ENCODE results near the gene VTI1A. TPM values are rescaled to one million over a fixed set of nuclear protein-coding genes. Genes with fewer than 3 reads are reported as not detected.
A peak's percentile ranks its signal among the peaks of the same experiment; 100 is the strongest.

VTI1A gene
- total and polyA plus RNA-seq, 4 donors = 5.5 to 26.9 (median 13.1) TPM

DNA sequence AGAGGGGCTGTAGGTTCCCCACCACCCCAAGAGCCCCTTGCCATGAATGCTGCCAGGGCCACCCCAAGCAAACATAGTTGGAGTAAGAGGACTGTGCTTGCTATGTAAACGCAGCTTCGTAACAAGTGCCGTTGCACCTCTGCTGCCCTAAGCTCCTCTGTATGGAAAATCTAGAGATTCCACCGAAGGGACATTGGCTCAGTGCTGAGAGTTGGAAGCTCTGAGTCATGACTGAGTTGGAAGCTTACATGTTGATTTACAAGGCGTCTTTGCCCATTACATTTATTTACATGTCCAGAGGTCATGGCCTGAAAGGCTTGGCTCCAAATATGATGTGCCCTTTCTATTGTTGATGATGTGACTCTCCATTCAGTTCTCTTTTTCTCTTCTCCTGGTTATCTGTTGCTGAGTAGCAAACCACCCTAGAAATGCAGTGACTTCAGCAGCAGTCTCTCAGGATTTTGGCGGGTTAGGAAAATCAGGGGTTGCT, 270.0 kb downstream of the VTI1A start (continued):
- TF ChIP-seq TAF1 (conservative IDR thresholded peaks at IDR 0.05) = no peak
- peak; percentile 99 to 100 for TF ChIP-seq JUND (IDR thresholded peaks at IDR 0.05)
- TF ChIP-seq NR2F2 (IDR thresholded peaks at IDR 0.05) = peak; percentile 75
- peak; percentile 61 to 98 for TF ChIP-seq EGR1 (IDR thresholded peaks at IDR 0.05; ENCODE audit: low read depth in 2 of 2)

DNA sequence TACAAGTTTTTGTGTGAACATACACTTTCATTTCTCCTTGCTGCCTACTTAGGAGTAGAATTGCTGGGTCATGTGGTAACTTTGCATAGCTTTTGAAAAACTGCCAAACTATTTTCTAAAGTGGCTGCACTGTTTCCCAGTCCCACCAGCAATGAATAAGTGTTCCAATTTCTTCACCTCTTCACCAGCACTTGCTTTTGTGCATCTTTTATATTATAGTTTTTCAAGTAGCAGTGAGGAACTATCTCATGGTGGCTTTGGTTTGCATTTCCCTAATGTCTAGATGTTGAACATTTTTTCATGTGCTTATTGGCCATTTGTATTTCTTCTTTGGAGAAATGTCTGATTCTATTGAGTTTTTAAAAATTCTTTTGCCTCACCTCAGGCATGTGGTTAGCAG, 273.2 kb downstream of the VTI1A start:
- Histone ChIP-seq H3K9me3 (ENCODE audit: control insufficient read depth in 4 of 4, low read length in 3 of 4) (no peaks in the 10 kb centered on the region), H3K36me3 (ENCODE audit: control insufficient read depth in 4 of 4, insufficient read depth in 3 of 4, low read depth in 1 of 4, low read length in 3 of 4) (no peaks in the 10 kb centered on the region), H3K4me1 (ENCODE audit: control insufficient read depth in 4 of 4, insufficient read depth in 4 of 4, low read length in 3 of 4) (peaks cover 1 to 21% (median 8%) of the 10 kb centered on the region in 4 donors), H3K4me3 (ENCODE audit: low read depth in 1 of 3, low read length in 3 of 3) (no peak overlapping the region), H3K9ac (ENCODE audit: low read depth in 1 of 2, low read length in 2 of 2) (no peak overlapping the region), H3K27ac (ENCODE audit: low read depth in 1 of 2, low read length in 2 of 2) (no peak overlapping the region), H3K27me3 (ENCODE audit: control insufficient read depth in 4 of 4, insufficient read depth in 4 of 4, low read length in 3 of 4) (no peaks in the 10 kb centered on the region)
- no peak for DNase-seq (ENCODE audit: low spot score)
- no peak for TF ChIP-seq EGR1 (IDR thresholded peaks at IDR 0.05; ENCODE audit: low read depth in 2 of 2)
- no peak for TF ChIP-seq RAD21 (IDR thresholded peaks at IDR 0.05)
- TF ChIP-seq, protein P1, sequence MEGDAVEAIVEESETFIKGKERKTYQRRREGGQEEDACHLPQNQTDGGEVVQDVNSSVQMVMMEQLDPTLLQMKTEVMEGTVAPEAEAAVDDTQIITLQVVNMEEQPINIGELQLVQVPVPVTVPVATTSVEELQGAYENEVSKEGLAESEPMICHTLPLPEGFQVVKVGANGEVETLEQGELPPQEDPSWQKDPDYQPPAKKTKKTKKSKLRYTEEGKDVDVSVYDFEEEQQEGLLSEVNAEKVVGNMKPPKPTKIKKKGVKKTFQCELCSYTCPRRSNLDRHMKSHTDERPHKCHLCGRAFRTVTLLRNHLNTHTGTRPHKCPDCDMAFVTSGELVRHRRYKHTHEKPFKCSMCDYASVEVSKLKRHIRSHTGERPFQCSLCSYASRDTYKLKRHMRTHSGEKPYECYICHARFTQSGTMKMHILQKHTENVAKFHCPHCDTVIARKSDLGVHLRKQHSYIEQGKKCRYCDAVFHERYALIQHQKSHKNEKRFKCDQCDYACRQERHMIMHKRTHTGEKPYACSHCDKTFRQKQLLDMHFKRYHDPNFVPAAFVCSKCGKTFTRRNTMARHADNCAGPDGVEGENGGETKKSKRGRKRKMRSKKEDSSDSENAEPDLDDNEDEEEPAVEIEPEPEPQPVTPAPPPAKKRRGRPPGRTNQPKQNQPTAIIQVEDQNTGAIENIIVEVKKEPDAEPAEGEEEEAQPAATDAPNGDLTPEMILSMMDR (IDR thresholded peaks at IDR 0.05; ENCODE audit: low read depth, low read length, missing input control) = no peak
- TF ChIP-seq JUND (IDR thresholded peaks at IDR 0.05) = no peak
- TF ChIP-seq HNF4G (IDR thresholded peaks at IDR 0.05) = no peak
- no peak for TF ChIP-seq SP1 (IDR thresholded peaks at IDR 0.05)
- TF ChIP-seq TAF1 (conservative IDR thresholded peaks at IDR 0.05) = no peak
- TF ChIP-seq NR2F2 (IDR thresholded peaks at IDR 0.05) = no peak
- TF ChIP-seq ATF3 (IDR thresholded peaks at IDR 0.05) = no peak
- no peak for TF ChIP-seq GABPA (IDR thresholded peaks at IDR 0.05 in 1 of 2, conservative IDR thresholded peaks at IDR 0.05 in 1 of 2)

GRCh38 chr10:112721080-112721698, 274.2 kb downstream of the VTI1A start:
- Histone ChIP-seq H3K27ac (ENCODE audit: low read depth in 1 of 2, low read length in 2 of 2) (no peak overlapping the region), H3K27me3 (ENCODE audit: control insufficient read depth in 4 of 4, insufficient read depth in 4 of 4, low read length in 3 of 4) (no peaks in the 10 kb centered on the region), H3K4me3 (ENCODE audit: low read depth in 1 of 3, low read length in 3 of 3) (no peak overlapping the region), H3K36me3 (ENCODE audit: control insufficient read depth in 4 of 4, insufficient read depth in 3 of 4, low read depth in 1 of 4, low read length in 3 of 4) (no peaks in the 10 kb centered on the region), H3K4me1 (ENCODE audit: control insufficient read depth in 4 of 4, insufficient read depth in 4 of 4, low read length in 3 of 4) (peaks cover 1 to 21% (median 8%) of the 10 kb centered on the region in 4 donors), H3K9ac (ENCODE audit: low read depth in 1 of 2, low read length in 2 of 2) (no peak overlapping the region), H3K9me3 (ENCODE audit: control insufficient read depth in 4 of 4, low read length in 3 of 4) (no peaks in the 10 kb centered on the region)
- DNase-seq (ENCODE audit: low spot score) = no peak
- no peak for TF ChIP-seq JUND (IDR thresholded peaks at IDR 0.05)
- TF ChIP-seq RXRA (IDR thresholded peaks at IDR 0.05) = no peak
- TF ChIP-seq, protein P1 (IDR thresholded peaks at IDR 0.05; ENCODE audit: low read depth, low read length, missing input control) = peak; percentile 67
- no peak for TF ChIP-seq FOXA1 (IDR thresholded peaks at IDR 0.05)
- no peak for TF ChIP-seq MAX (IDR thresholded peaks at IDR 0.05)
- no peak for TF ChIP-seq FOXA2 (IDR thresholded peaks at IDR 0.05)
- TF ChIP-seq NR2F2 (IDR thresholded peaks at IDR 0.05) = peak; percentile 12
- TF ChIP-seq SP1 (IDR thresholded peaks at IDR 0.05) = no peak
- no peak for TF ChIP-seq YY1 (IDR thresholded peaks at IDR 0.05)
- no peak for TF ChIP-seq GABPA (IDR thresholded peaks at IDR 0.05 in 1 of 2, conservative IDR thresholded peaks at IDR 0.05 in 1 of 2)
- TF ChIP-seq TAF1 (conservative IDR thresholded peaks at IDR 0.05) = no peak
- no peak for TF ChIP-seq ATF3 (IDR thresholded peaks at IDR 0.05)
- TF ChIP-seq HNF4A (conservative IDR thresholded peaks at IDR 0.05) = no peak
- peak; percentile 92 to 93 for TF ChIP-seq RAD21 (IDR thresholded peaks at IDR 0.05)
- TF ChIP-seq, protein P2, sequence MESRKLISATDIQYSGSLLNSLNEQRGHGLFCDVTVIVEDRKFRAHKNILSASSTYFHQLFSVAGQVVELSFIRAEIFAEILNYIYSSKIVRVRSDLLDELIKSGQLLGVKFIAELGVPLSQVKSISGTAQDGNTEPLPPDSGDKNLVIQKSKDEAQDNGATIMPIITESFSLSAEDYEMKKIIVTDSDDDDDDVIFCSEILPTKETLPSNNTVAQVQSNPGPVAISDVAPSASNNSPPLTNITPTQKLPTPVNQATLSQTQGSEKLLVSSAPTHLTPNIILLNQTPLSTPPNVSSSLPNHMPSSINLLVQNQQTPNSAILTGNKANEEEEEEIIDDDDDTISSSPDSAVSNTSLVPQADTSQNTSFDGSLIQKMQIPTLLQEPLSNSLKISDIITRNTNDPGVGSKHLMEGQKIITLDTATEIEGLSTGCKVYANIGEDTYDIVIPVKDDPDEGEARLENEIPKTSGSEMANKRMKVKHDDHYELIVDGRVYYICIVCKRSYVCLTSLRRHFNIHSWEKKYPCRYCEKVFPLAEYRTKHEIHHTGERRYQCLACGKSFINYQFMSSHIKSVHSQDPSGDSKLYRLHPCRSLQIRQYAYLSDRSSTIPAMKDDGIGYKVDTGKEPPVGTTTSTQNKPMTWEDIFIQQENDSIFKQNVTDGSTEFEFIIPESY (IDR thresholded peaks at IDR 0.05) = no peak
- no peak for TF ChIP-seq HNF4G (IDR thresholded peaks at IDR 0.05)
- no peak for TF ChIP-seq EGR1 (IDR thresholded peaks at IDR 0.05; ENCODE audit: low read depth in 2 of 2)
- no peak for TF ChIP-seq REST (IDR thresholded peaks at IDR 0.05)
- 48% methylated on average over 5 of the region's 5 CpGs for WGBS

All from liver (tissue), 9 donors.